Keratinocyte (primary cell): Measurements from ENCODE around the gene LEFTY2. TPM values are rescaled to one million over a fixed set of nuclear protein-coding genes. Genes with fewer than 3 reads are reported as not detected.

Source experiments
- DNase-seq: peaks from one replicate; pipeline ENCODE4 v3.0.0-alpha.2; 2011; ENCODE audit warnings: low read depth, missing footprints, low spot score
- FAIRE-seq: peaks from 2 replicates; lab custom pipeline; 2011; peaks lifted over from hg19 to GRCh38; lab: Jason Lieb, UNC
- H2AFZ ChIP-seq: 2 replicates; pipeline ENCODE4 v1.6.0; 2012; ENCODE audit warnings: low read length, control low read depth, inconsistent platforms; ENCODE audit not compliant: control insufficient read depth
- H3K27ac ChIP-seq: 2 replicates; pipeline ENCODE4 v1.5.1; 2011; ENCODE audit warnings: low read length; ENCODE audit not compliant: control insufficient read depth, insufficient read depth
- H3K27me3 ChIP-seq: 3 replicates; pipeline ENCODE4 v1.6.0; 2011; ENCODE audit warnings: low read length; ENCODE audit not compliant: control insufficient read depth, insufficient read depth; ENCODE audit errors: extremely low read depth
- H3K36me3 ChIP-seq, 2 experiments: 2 replicates in 1 of 2; 3 replicates in 1 of 2; pipeline ENCODE4 v1.5.1; 2011; ENCODE audit warnings: low read length in 2 of 2, mild to moderate bottlenecking in 1 of 2; ENCODE audit not compliant: control insufficient read depth in 2 of 2, insufficient read depth in 2 of 2; ENCODE audit errors: extremely low read depth in 1 of 2
- H3K4me1 ChIP-seq: 3 replicates; pipeline ENCODE4 v1.5.1; 2011; ENCODE audit warnings: low read length; ENCODE audit not compliant: control insufficient read depth, insufficient read depth; ENCODE audit errors: extremely low read depth
- H3K4me2 ChIP-seq: 3 replicates; pipeline ENCODE4 v1.6.0; 2011; ENCODE audit warnings: low read depth, low read length; ENCODE audit not compliant: control insufficient read depth, insufficient read depth; ENCODE audit errors: extremely low read depth
- H3K4me3 ChIP-seq, 3 experiments: fragments of 200-600 bp in 1 of 3; sonication (generic) in 1 of 3; 2 replicates in 2 of 3; 3 replicates in 1 of 3; pipeline ENCODE4 v1.5.1; 2011 to 2016; ENCODE audit warnings: low read length in 3 of 3, mild to moderate bottlenecking in 3 of 3, control low read depth in 2 of 3, inconsistent platforms in 1 of 3, low read depth in 1 of 3, mixed read lengths in 1 of 3, mixed run types in 1 of 3, moderate library complexity in 1 of 3; ENCODE audit not compliant: control insufficient read depth in 2 of 3, insufficient read depth in 2 of 3; ENCODE audit errors: extremely low read depth in 1 of 3
- H3K79me2 ChIP-seq: 2 replicates; pipeline ENCODE4 v1.6.0; 2012; ENCODE audit warnings: low read length; ENCODE audit not compliant: control insufficient read depth, insufficient read depth
- H3K9ac ChIP-seq: 3 replicates; pipeline ENCODE4 v1.6.0; 2011; ENCODE audit warnings: low read length; ENCODE audit not compliant: control insufficient read depth, insufficient read depth; ENCODE audit errors: extremely low read depth
- H3K9me1 ChIP-seq: 3 replicates; pipeline ENCODE4 v1.6.0; 2011; ENCODE audit warnings: low read length; ENCODE audit not compliant: control insufficient read depth, insufficient read depth; ENCODE audit errors: extremely low read depth
- H3K9me3 ChIP-seq: 2 replicates; pipeline ENCODE4 v1.5.1; 2012; ENCODE audit warnings: low read depth, low read length; ENCODE audit not compliant: control insufficient read depth
- H4K20me1 ChIP-seq: 3 replicates; pipeline ENCODE4 v1.6.0; 2011; ENCODE audit warnings: low read length; ENCODE audit not compliant: control insufficient read depth, insufficient read depth; ENCODE audit errors: extremely low read depth
- EZH2 ChIP-seq: IDR thresholded peaks from one replicate; pipeline ENCODE4 v1.6.1; 2012; ENCODE audit warnings: inconsistent platforms, mild to moderate bottlenecking, low read length, moderate library complexity
- dilution Hi-C: fragments of 300-500 bp; cut with MboI; formaldehyde crosslinking; loops from one replicate; pipeline ENCODE4 v1.7.0; 2020; ENCODE audit warnings: low sequenced_read_pairs; ENCODE audit not compliant: extremely low pct_ligation_motif_present
- polyA plus RNA-seq, 5 experiments: library from polyadenylated mRNA; depleted of rRNA in 3 of 5; stranded (reverse) in 3 of 5; stranded (forward) in 1 of 5; unstranded in 1 of 5; fragments of >200 nt; gene quantifications; 1 replicate in 1 of 5; 2 replicates in 3 of 5; 3 replicates in 1 of 5; pipeline versions ENCODE4 v1.2.1 to v1.2.3, GENCODE V29; 2011 to 2012; ENCODE audit warnings: missing spikeins in 2 of 5, low read depth in 1 of 5, low replicate concordance in 1 of 5
- TF ChIP-seq, protein P1 (sequence below), 3 experiments: IDR thresholded peaks in 1 of 3; conservative IDR thresholded peaks in 1 of 3; optimal IDR thresholded peaks in 1 of 3; 2 replicates in 2 of 3; 3 replicates in 1 of 3; pipeline versions ENCODE3 to v1.5.1; 2011; ENCODE audit warnings: low read length in 3 of 3, mild to moderate bottlenecking in 3 of 3, moderate library complexity in 2 of 3, control low read depth in 1 of 3, inconsistent platforms in 1 of 3; ENCODE audit not compliant: insufficient read depth in 2 of 3; ENCODE audit errors: extremely low read depth in 1 of 3

Gene LEFTY2
- polyA plus RNA-seq, 1 donor (not counting 4 experiments of a cell fraction or from before 2014, with no cell fraction given) = not detected

DNA sequence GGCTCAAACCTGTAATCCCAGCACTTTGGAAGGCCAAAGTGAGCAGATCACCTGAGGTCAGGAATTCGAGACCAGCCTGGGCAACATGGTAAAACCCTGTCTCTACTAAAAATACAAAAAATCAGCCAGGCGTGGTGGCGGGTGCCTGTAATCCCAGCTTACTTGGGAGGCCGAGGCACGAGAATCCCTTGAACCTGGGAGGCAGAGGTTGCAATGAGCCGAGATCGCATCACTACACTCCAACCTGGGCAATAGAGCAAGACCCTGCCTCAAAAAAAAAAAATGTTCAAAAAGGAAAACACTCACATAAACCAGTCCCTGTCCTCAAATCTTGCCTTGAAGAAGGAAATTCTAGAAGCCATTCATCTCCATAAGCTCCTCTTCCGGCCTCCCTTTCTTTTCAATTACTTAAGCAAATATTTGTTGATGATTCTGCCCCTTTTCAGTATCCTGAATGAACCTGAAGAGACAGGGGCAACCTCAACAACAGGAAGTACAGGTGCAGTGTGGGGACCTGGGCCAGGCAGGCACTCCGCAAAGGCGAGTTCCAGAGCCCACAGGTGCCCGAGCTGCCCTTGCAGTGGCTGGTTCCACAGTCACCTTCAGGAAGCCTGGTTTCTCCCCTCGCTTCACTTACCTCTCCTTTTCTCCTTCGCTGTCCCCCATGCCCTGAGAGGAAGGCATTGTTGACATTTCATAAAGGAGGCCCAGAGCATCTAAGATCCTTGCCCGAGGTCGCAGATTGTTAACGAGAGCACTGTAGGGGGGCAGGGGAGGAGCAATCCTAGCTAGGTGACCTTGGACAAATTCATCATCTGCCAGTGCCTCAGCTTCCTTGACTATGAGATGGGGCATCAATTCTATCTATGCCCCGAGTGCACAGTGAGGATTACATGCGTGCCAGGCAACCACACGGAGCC lies 43.2 kb downstream of the LEFTY2 start:
- Histone ChIP-seq H4K20me1 (no peaks in the 10 kb centered on the region), H3K79me2 (no peaks in the 10 kb centered on the region), H3K27me3 (no peaks in the 10 kb centered on the region), H3K9me3 (no peaks in the 10 kb centered on the region), H3K4me2 (peak overlapping the region; percentile 41), H3K9me1 (no peaks in the 10 kb centered on the region), H3K4me1 (peaks cover 10% of the 10 kb centered on the region), H2AFZ (no peak overlapping the region), H3K27ac (peak overlapping the region; percentile 24), H3K4me3 (no peak overlapping the region), H3K36me3 (no peaks in the 10 kb centered on the region), H3K9ac (peak overlapping the region; percentile 34)
- TF ChIP-seq, protein P1, sequence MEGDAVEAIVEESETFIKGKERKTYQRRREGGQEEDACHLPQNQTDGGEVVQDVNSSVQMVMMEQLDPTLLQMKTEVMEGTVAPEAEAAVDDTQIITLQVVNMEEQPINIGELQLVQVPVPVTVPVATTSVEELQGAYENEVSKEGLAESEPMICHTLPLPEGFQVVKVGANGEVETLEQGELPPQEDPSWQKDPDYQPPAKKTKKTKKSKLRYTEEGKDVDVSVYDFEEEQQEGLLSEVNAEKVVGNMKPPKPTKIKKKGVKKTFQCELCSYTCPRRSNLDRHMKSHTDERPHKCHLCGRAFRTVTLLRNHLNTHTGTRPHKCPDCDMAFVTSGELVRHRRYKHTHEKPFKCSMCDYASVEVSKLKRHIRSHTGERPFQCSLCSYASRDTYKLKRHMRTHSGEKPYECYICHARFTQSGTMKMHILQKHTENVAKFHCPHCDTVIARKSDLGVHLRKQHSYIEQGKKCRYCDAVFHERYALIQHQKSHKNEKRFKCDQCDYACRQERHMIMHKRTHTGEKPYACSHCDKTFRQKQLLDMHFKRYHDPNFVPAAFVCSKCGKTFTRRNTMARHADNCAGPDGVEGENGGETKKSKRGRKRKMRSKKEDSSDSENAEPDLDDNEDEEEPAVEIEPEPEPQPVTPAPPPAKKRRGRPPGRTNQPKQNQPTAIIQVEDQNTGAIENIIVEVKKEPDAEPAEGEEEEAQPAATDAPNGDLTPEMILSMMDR (optimal IDR thresholded peaks at IDR 0.05 in 1 of 3, IDR thresholded peaks at IDR 0.05 in 1 of 3, conservative IDR thresholded peaks at IDR 0.05 in 1 of 3; ENCODE audit: extremely low read depth in 1 of 3, insufficient read depth in 2 of 3, low read length in 3 of 3) = no peak
- no peak for TF ChIP-seq EZH2
- no peak for DNase-seq
- dilution Hi-C loops = no loop called here
- FAIRE-seq = no peak

DNA sequence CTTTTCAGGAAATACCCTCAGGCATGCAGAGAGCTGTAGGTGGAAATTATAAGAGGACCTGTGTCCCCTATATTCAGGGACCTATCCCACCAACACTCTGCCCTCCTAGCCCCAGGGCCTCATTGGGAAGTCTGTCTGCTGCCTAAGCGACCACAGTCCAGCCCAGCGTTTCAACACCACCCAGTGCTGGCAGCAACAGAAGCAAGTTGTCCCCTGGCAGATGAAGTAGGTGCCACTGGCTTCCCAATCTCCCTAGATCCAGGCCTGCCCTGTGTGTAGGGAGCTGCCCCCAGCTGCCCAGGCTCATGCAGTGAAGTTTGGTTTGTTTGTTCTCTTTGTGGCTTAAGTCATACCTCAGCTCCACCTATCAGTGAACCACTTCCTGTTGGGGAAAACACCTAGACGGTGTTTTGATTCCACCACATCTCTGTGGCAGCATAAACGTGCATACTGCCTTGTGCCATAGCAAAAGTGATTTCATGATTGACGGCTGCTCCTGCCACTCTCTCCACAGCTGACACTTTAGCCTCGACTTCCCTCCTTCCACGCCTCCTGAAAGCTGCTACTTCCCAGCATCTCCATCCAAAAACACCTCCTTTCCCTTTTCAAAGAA lies 44.0 kb downstream of the LEFTY2 start:
- peaks cover 10% of the 10 kb centered on the region for H3K4me1 ChIP-seq
- peak overlapping the region; percentile 59 for H2AFZ ChIP-seq
- H3K27ac ChIP-seq = peak overlapping the region; percentile 24
- H3K36me3 ChIP-seq = no peaks in the 10 kb centered on the region
- no peak for DNase-seq
- peak overlapping the region; percentile 34 for H3K9ac ChIP-seq
- H4K20me1 ChIP-seq = no peaks in the 10 kb centered on the region
- FAIRE-seq = peak; percentile 84
- H3K4me2 ChIP-seq = peak overlapping the region; percentile 41
- TF ChIP-seq EZH2 = no peak
- TF ChIP-seq, protein P1 (optimal IDR thresholded peaks at IDR 0.05 in 1 of 3, IDR thresholded peaks at IDR 0.05 in 1 of 3, conservative IDR thresholded peaks at IDR 0.05 in 1 of 3; ENCODE audit: extremely low read depth in 1 of 3, insufficient read depth in 2 of 3, low read length in 3 of 3) = peak in 1 of 3 experiments; percentile 19
- H3K27me3 ChIP-seq = no peaks in the 10 kb centered on the region
- H3K9me1 ChIP-seq = no peaks in the 10 kb centered on the region
- dilution Hi-C loops = no loop called here
- H3K4me3 ChIP-seq = no peak overlapping the region
- no peaks in the 10 kb centered on the region for H3K79me2 ChIP-seq
- H3K9me3 ChIP-seq = no peaks in the 10 kb centered on the region
